ENCODE results near the gene PEDS1. TPM values are rescaled to one million over a fixed set of nuclear protein-coding genes. Genes with fewer than 3 reads are reported as not detected.

PEDS1 gene
- total RNA-seq, 1 experiment from 2014 or later, result 29.7 TPM

DNA sequence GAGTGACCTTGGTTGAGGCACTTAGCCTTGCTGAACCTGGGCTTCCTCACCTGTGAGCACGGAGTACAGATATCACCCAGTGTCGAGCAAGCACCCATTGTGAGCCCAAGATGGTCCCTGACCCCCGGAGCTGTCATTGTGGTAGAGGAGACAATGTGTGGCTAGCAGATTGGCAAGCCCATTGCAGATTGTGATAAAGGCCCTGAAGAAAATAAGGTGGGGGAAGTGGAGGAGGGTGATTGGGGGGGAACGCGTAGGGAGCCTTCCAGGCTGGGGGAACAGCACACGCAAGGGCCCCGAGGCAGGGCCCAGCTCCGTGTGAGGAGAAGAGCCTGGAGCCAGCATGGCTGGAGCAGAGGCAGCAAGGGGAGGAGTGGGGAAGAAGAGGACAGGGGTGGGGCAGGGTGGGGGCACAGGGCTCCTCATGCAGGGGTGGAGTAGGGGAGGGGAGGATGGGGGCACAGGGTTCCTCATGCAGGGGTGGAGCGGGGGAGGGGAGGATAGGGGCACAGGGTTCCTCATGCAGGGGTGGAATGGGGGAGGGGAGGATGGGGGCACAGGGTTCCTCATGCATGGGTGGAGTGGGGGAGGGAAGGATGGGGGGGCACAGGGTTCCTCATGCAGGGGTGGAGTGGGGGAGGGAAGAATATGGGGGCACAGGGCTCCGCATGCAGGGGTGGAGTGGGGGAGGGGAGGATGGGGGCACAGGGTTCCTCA, 44.1 kb upstream of the PEDS1 start:
- no peak overlapping the region for H2AFZ ChIP-seq (ENCODE audit: low read length)
- no peak overlapping the region for H3K4me3 ChIP-seq (ENCODE audit: low read length)
- no peaks in the 10 kb centered on the region for H3K9me3 ChIP-seq (ENCODE audit: low read length)
- H3K27me3 ChIP-seq (ENCODE audit: low read length), result no peaks in the 10 kb centered on the region
- peaks cover 27% of the 10 kb centered on the region for H4K20me1 ChIP-seq (ENCODE audit: insufficient read depth, low read depth, low read length)
- peaks cover 7% of the 10 kb centered on the region for H3K79me2 ChIP-seq (ENCODE audit: low read length)
- no peak overlapping the region for H3K9ac ChIP-seq (ENCODE audit: low read length)
- no peaks in the 10 kb centered on the region for H3K9me2 ChIP-seq (replicated peaks; ENCODE audit: insufficient read depth, low read length)
- no peak for DNase-seq
- no peak overlapping the region for H3K27ac ChIP-seq (ENCODE audit: low read length)
- H3K4me1 ChIP-seq (ENCODE audit: low read length), result peaks cover 7% of the 10 kb centered on the region
- peaks cover 3% of the 10 kb centered on the region; the same call in 1 of the 2 replicates for H3K36me3 ChIP-seq (ENCODE audit: insufficient read depth, low read length)
- H3K4me2 ChIP-seq (ENCODE audit: low read depth, low read length, poor library complexity, severe bottlenecking), result no peak overlapping the region

DNA sequence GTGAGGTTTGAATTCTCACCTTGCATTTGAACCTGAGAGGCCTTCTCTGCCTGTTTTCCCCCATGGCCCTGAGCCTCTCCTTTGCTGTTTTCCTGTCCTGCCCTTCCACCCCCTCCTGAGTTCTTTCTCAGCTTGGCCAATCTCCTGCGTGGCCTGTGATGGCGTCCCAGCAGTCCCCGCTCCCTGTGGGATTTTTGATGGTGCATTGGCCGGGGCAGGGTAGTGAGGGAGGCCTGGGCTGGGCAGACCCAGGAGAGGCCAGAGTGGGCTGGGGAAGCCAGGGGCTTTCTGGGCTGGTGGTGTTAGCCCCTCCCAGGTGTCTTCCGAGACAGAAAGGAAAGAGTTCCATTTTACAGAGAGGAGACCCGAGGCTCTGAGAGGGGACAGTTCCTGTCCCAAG, 43.4 kb upstream of the PEDS1 start:
- Histone ChIP-seq H4K20me1 (ENCODE audit: insufficient read depth, low read depth, low read length) (peaks cover 29% of the 10 kb centered on the region), H3K4me2 (ENCODE audit: low read depth, low read length, poor library complexity, severe bottlenecking) (no peak overlapping the region), H3K27me3 (ENCODE audit: low read length) (no peaks in the 10 kb centered on the region), H3K36me3 (ENCODE audit: insufficient read depth, low read length) (peaks cover 3% of the 10 kb centered on the region; the same call in 1 of the 2 replicates), H3K9me3 (ENCODE audit: low read length) (no peaks in the 10 kb centered on the region), H3K9ac (ENCODE audit: low read length) (no peak overlapping the region), H2AFZ (ENCODE audit: low read length) (no peak overlapping the region), H3K27ac (ENCODE audit: low read length) (no peak overlapping the region), H3K9me2 (replicated peaks; ENCODE audit: insufficient read depth, low read length) (no peaks in the 10 kb centered on the region), H3K4me3 (ENCODE audit: low read length) (no peak overlapping the region), H3K4me1 (ENCODE audit: low read length) (peaks cover 11% of the 10 kb centered on the region), H3K79me2 (ENCODE audit: low read length) (peaks cover 8% of the 10 kb centered on the region)
- no peak for DNase-seq

DNA sequence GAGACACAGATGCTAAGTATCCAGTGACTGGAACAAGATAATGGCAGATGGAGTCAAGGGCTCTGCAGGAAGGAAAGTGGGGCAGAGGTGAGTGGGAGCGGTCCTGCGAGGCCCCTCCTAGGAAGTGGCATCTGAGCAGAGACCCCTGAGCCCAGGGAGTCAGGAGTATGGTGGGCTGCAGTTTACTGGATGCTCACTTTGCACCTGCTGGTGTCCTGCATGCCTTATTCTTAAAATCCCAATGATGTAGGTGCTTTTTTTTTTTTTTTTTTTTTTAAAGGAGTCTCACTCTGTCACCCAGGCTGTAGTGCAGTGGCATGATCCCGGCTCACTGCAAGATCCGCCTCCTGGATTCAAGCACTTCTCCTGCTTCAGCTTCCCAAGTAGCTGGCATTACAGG, 42.7 kb upstream of the PEDS1 start:
- Histone ChIP-seq H2AFZ (ENCODE audit: low read length) (no peak overlapping the region), H3K36me3 (ENCODE audit: insufficient read depth, low read length) (peaks cover 3% of the 10 kb centered on the region; the same call in 1 of the 2 replicates), H3K4me1 (ENCODE audit: low read length) (peaks cover 11% of the 10 kb centered on the region), H3K4me3 (ENCODE audit: low read length) (no peak overlapping the region), H3K27me3 (ENCODE audit: low read length) (no peaks in the 10 kb centered on the region), H3K27ac (ENCODE audit: low read length) (no peak overlapping the region), H3K9me3 (ENCODE audit: low read length) (no peaks in the 10 kb centered on the region), H3K9me2 (replicated peaks; ENCODE audit: insufficient read depth, low read length) (no peaks in the 10 kb centered on the region), H3K4me2 (ENCODE audit: low read depth, low read length, poor library complexity, severe bottlenecking) (no peak overlapping the region), H4K20me1 (ENCODE audit: insufficient read depth, low read depth, low read length) (peaks cover 29% of the 10 kb centered on the region), H3K79me2 (ENCODE audit: low read length) (peaks cover 8% of the 10 kb centered on the region), H3K9ac (ENCODE audit: low read length) (no peak overlapping the region)
- no peak for DNase-seq

DNA sequence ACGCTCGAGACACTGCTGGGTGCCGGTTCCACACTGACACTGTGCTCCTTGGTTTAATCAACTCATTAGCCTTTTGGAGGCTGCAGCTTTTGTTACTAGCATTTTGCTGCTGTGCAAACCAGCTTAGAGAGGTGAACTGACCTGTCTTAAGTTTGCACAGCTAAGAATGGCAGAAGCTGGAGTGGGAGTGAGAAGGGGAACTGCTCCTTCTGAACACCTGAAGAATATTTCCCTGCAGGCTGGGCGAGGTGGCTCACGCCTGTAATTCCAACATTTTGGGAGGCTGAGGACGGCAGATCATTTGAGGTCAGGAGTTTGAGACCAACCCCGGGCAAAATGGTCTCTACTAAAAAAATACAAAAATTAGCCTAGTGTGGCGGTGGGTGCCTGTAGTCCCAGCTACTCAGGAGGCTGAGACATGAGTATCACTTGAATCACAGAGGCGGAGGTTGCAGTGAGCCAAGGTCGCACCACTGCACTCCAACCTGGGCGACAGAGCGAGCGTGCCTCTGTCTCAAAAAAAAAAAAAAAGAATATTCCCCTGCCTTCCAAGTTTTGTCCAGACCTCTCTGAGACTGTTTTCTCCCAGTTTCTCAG, 42.1 kb upstream of the PEDS1 start:
- Histone ChIP-seq H3K4me3 (ENCODE audit: low read length) (no peak overlapping the region), H3K9me3 (ENCODE audit: low read length) (no peaks in the 10 kb centered on the region), H2AFZ (ENCODE audit: low read length) (no peak overlapping the region), H3K9me2 (replicated peaks; ENCODE audit: insufficient read depth, low read length) (no peaks in the 10 kb centered on the region), H4K20me1 (ENCODE audit: insufficient read depth, low read depth, low read length) (peaks cover 29% of the 10 kb centered on the region), H3K79me2 (ENCODE audit: low read length) (peaks cover 8% of the 10 kb centered on the region), H3K4me2 (ENCODE audit: low read depth, low read length, poor library complexity, severe bottlenecking) (no peak overlapping the region), H3K9ac (ENCODE audit: low read length) (no peak overlapping the region), H3K27ac (ENCODE audit: low read length) (no peak overlapping the region), H3K4me1 (ENCODE audit: low read length) (peaks cover 11% of the 10 kb centered on the region), H3K27me3 (ENCODE audit: low read length) (no peaks in the 10 kb centered on the region), H3K36me3 (ENCODE audit: insufficient read depth, low read length) (peaks cover 3% of the 10 kb centered on the region; the same call in 1 of the 2 replicates)
- no peak for DNase-seq

DNA sequence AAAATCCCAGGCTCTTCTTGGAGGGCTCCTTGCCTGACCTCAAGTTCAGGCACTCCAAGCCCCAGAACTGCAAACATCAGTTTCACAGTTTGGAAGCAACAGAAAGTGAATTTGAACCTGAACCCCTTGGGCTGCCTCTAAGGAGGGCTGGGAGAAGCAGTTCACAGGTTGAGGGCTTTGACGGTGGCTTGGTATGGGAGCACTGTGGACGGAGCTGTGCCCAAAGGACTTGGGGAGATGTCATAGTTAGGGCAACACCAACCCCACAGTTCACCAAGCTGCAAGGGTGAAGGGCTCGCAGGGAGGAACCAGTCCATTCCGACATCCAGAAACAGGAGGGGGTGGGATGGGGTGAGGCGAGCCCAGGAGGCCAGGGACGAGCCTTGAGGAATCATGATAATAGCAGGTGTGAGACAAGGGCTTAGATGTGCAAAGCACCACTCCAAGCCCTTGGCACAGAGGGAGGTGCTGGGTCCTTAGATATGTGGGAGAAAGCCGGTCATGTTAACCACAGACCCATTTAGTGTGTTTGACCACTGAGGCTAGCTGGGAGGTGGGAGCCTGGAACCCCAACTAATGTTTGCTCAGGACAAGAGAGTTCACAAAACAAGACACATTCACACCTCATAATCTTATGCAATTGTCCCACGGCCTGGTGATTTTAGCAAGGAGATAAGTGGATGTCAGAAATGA, 41.5 kb upstream of the PEDS1 start:
- DNase-seq, result no peak
- no peak overlapping the region for H3K4me2 ChIP-seq (ENCODE audit: low read depth, low read length, poor library complexity, severe bottlenecking)
- H3K9ac ChIP-seq (ENCODE audit: low read length), result no peak overlapping the region
- peaks cover 3% of the 10 kb centered on the region; the same call in 1 of the 2 replicates for H3K36me3 ChIP-seq (ENCODE audit: insufficient read depth, low read length)
- no peak overlapping the region for H3K4me3 ChIP-seq (ENCODE audit: low read length)
- peaks cover 8% of the 10 kb centered on the region for H3K79me2 ChIP-seq (ENCODE audit: low read length)
- no peak overlapping the region for H3K27ac ChIP-seq (ENCODE audit: low read length)
- no peak overlapping the region for H2AFZ ChIP-seq (ENCODE audit: low read length)
- no peaks in the 10 kb centered on the region for H3K27me3 ChIP-seq (ENCODE audit: low read length)
- no peaks in the 10 kb centered on the region for H3K9me2 ChIP-seq (replicated peaks; ENCODE audit: insufficient read depth, low read length)
- H4K20me1 ChIP-seq (ENCODE audit: insufficient read depth, low read depth, low read length), result peaks cover 29% of the 10 kb centered on the region
- peaks cover 13% of the 10 kb centered on the region for H3K4me1 ChIP-seq (ENCODE audit: low read length)
- H3K9me3 ChIP-seq (ENCODE audit: low read length), result no peaks in the 10 kb centered on the region

DNA sequence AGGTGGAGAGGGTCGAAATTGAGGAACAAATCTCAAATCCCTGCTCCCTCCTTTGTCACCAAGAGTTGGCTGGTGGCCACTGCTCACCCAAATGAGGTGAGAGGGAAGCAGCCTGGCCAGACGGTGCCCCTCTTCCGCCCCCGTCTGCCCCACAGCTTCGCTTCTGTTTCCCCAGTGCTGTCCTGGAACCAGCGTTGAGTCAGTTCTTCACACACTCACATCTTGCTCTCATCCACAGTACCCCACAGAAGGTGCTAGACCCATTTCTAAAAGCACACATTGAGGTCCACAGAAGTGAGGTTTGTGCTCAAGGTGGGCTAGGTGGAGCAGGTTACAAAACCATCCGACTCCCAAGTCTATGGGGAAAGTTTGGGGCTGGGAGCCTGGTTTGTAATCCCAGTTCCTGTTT, 40.9 kb upstream of the PEDS1 start:
- no peak for DNase-seq
- H3K4me3 ChIP-seq (ENCODE audit: low read length), result no peak overlapping the region
- peaks cover 3% of the 10 kb centered on the region; the same call in 1 of the 2 replicates for H3K36me3 ChIP-seq (ENCODE audit: insufficient read depth, low read length)
- peaks cover 29% of the 10 kb centered on the region for H4K20me1 ChIP-seq (ENCODE audit: insufficient read depth, low read depth, low read length)
- no peak overlapping the region for H3K4me2 ChIP-seq (ENCODE audit: low read depth, low read length, poor library complexity, severe bottlenecking)
- H3K9ac ChIP-seq (ENCODE audit: low read length), result no peak overlapping the region
- H3K27ac ChIP-seq (ENCODE audit: low read length), result no peak overlapping the region
- H2AFZ ChIP-seq (ENCODE audit: low read length), result no peak overlapping the region
- H3K79me2 ChIP-seq (ENCODE audit: low read length), result peaks cover 8% of the 10 kb centered on the region
- no peaks in the 10 kb centered on the region for H3K9me3 ChIP-seq (ENCODE audit: low read length)
- no peaks in the 10 kb centered on the region for H3K9me2 ChIP-seq (replicated peaks; ENCODE audit: insufficient read depth, low read length)
- peaks cover 14% of the 10 kb centered on the region for H3K4me1 ChIP-seq (ENCODE audit: low read length)
- no peaks in the 10 kb centered on the region for H3K27me3 ChIP-seq (ENCODE audit: low read length)

DNA sequence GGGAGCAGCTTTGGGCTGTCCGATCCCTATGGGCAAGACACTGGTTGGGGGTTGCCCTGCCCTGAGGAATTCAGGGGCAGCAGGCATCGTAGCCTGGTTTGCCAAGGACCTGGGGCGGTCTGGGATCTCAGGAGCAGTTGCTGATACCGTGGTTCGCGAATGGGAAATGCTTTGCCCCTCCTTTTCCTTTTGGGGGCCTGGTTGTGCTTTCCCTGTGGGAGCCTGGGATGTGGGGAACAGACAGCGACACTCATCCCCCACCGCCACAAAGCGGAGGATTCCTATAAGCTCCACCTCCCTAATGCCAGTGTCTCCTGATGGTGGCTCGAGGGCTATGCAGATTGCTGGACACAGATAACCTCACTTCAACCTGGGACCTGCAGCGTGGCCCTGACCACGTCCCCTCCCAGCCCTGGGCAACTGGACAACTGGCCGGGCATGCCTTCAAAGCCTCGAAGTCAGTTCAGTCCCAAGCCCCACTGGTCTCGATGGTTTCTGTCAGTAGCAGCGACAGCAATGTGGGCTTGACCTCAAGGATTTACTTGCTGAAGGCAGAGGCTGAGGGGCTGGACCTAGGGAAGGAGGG, 40.4 kb upstream of the PEDS1 start:
- no peak for DNase-seq
- H3K36me3 ChIP-seq (ENCODE audit: insufficient read depth, low read length), result peaks cover 3% of the 10 kb centered on the region; the same call in 1 of the 2 replicates
- H3K9ac ChIP-seq (ENCODE audit: low read length), result no peak overlapping the region
- peaks cover 8% of the 10 kb centered on the region for H3K79me2 ChIP-seq (ENCODE audit: low read length)
- H3K4me2 ChIP-seq (ENCODE audit: low read depth, low read length, poor library complexity, severe bottlenecking), result no peak overlapping the region
- H3K27me3 ChIP-seq (ENCODE audit: low read length), result no peaks in the 10 kb centered on the region
- peaks cover 14% of the 10 kb centered on the region for H3K4me1 ChIP-seq (ENCODE audit: low read length)
- H4K20me1 ChIP-seq (ENCODE audit: insufficient read depth, low read depth, low read length), result peaks cover 29% of the 10 kb centered on the region
- H3K9me2 ChIP-seq (replicated peaks; ENCODE audit: insufficient read depth, low read length), result no peaks in the 10 kb centered on the region
- H3K27ac ChIP-seq (ENCODE audit: low read length), result no peak overlapping the region
- no peak overlapping the region for H2AFZ ChIP-seq (ENCODE audit: low read length)
- H3K9me3 ChIP-seq (ENCODE audit: low read length), result no peaks in the 10 kb centered on the region
- H3K4me3 ChIP-seq (ENCODE audit: low read length), result no peak overlapping the region
